ENCODE results near the gene MKX. TPM values are rescaled to one million over a fixed set of nuclear protein-coding genes. Genes with fewer than 3 reads are reported as not detected.

Gene MKX
- total RNA-seq, 1 donor, result 6.5 TPM

DNA sequence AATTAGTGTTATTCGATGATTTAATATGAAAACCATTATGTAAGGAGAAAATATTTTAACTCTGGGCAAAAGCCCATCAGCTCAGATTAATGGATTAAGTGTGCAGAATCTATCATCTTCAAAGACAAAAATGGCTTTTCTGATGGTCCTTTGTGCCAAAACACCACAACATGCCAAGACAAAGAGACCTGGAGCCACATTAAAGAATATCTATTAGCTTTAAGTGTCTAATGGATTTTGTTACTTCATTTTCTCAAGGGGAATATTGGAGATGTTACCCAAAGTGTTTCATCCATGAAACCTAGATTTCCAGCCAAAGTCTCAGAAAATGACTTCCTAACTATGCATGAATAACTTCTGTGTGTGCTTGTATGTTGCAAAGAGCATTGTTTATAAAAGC, 57.3 kb downstream of the MKX start:
- Histone ChIP-seq H3K4me3 (ENCODE audit: insufficient read depth, low read length) (no peak overlapping the region), H3K4me1 (ENCODE audit: insufficient read depth, low read length) (peaks cover 9% of the 10 kb centered on the region), H3K79me2 (ENCODE audit: insufficient read depth, low read length) (no peaks in the 10 kb centered on the region), H2AFZ (ENCODE audit: low read length) (no peak overlapping the region), H3K9me3 (ENCODE audit: low read depth, low read length) (no peaks in the 10 kb centered on the region), H3K27me3 (ENCODE audit: insufficient read depth, low read length) (no peaks in the 10 kb centered on the region), H3K4me2 (ENCODE audit: insufficient read depth, low read length) (no peak overlapping the region), H3K36me3 (ENCODE audit: insufficient read depth, low read length) (no peaks in the 10 kb centered on the region), H3K27ac (ENCODE audit: low read depth, low read length) (no peak overlapping the region), H4K20me1 (ENCODE audit: insufficient read depth, low read length) (no peaks in the 10 kb centered on the region)
- no peak for DNase-seq (ENCODE audit: insufficient read length, low spot score, missing footprints)
- TF ChIP-seq, protein P1, sequence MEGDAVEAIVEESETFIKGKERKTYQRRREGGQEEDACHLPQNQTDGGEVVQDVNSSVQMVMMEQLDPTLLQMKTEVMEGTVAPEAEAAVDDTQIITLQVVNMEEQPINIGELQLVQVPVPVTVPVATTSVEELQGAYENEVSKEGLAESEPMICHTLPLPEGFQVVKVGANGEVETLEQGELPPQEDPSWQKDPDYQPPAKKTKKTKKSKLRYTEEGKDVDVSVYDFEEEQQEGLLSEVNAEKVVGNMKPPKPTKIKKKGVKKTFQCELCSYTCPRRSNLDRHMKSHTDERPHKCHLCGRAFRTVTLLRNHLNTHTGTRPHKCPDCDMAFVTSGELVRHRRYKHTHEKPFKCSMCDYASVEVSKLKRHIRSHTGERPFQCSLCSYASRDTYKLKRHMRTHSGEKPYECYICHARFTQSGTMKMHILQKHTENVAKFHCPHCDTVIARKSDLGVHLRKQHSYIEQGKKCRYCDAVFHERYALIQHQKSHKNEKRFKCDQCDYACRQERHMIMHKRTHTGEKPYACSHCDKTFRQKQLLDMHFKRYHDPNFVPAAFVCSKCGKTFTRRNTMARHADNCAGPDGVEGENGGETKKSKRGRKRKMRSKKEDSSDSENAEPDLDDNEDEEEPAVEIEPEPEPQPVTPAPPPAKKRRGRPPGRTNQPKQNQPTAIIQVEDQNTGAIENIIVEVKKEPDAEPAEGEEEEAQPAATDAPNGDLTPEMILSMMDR (IDR thresholded peaks at IDR 0.05; ENCODE audit: extremely low read depth, low read depth, low read length), result no peak

GRCh38 chr10:27687743-27688142, 57.9 kb downstream of the MKX start:
- DNase-seq (ENCODE audit: insufficient read length, low spot score, missing footprints), result no peak
- no peaks in the 10 kb centered on the region for H3K79me2 ChIP-seq (ENCODE audit: insufficient read depth, low read length)
- H4K20me1 ChIP-seq (ENCODE audit: insufficient read depth, low read length), result no peaks in the 10 kb centered on the region
- H3K27ac ChIP-seq (ENCODE audit: low read depth, low read length), result no peak overlapping the region
- H3K27me3 ChIP-seq (ENCODE audit: insufficient read depth, low read length), result no peaks in the 10 kb centered on the region
- peaks cover 9% of the 10 kb centered on the region for H3K4me1 ChIP-seq (ENCODE audit: insufficient read depth, low read length)
- H3K4me3 ChIP-seq (ENCODE audit: insufficient read depth, low read length), result peak overlapping the region; percentile 18
- H3K9me3 ChIP-seq (ENCODE audit: low read depth, low read length), result no peaks in the 10 kb centered on the region
- TF ChIP-seq, protein P1 (IDR thresholded peaks at IDR 0.05; ENCODE audit: extremely low read depth, low read depth, low read length), result no peak
- H3K4me2 ChIP-seq (ENCODE audit: insufficient read depth, low read length), result peak overlapping the region; percentile 59
- no peaks in the 10 kb centered on the region for H3K36me3 ChIP-seq (ENCODE audit: insufficient read depth, low read length)
- peak overlapping the region; percentile 61 for H2AFZ ChIP-seq (ENCODE audit: low read length)

DNA sequence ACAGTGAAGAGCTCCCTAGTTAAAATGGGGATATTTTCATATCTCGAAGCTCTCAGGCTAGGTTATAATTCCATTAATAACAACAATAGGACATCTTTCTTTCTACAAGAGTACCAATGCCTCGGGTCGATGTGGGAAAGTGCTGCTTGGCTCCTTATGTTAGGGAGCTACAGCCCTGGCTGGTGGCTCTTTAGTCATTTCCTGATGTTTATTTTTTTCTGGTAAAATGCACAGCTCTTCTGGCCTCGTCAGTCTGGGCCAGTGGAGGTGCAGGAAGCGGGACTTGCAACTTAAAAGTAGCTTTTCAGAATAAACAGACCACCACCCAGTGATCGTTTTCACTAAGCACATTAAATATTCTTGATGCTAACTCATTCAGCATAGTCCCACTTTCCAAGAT, 58.3 kb downstream of the MKX start:
- Histone ChIP-seq H3K36me3 (ENCODE audit: insufficient read depth, low read length) (no peaks in the 10 kb centered on the region), H3K27ac (ENCODE audit: low read depth, low read length) (no peak overlapping the region), H3K9me3 (ENCODE audit: low read depth, low read length) (no peaks in the 10 kb centered on the region), H2AFZ (ENCODE audit: low read length) (peak overlapping the region; percentile 61), H3K4me3 (ENCODE audit: insufficient read depth, low read length) (peak overlapping the region; percentile 18), H3K27me3 (ENCODE audit: insufficient read depth, low read length) (no peaks in the 10 kb centered on the region), H3K79me2 (ENCODE audit: insufficient read depth, low read length) (no peaks in the 10 kb centered on the region), H4K20me1 (ENCODE audit: insufficient read depth, low read length) (no peaks in the 10 kb centered on the region), H3K4me1 (ENCODE audit: insufficient read depth, low read length) (peaks cover 9% of the 10 kb centered on the region), H3K4me2 (ENCODE audit: insufficient read depth, low read length) (peak overlapping the region; percentile 59)
- TF ChIP-seq, protein P1 (IDR thresholded peaks at IDR 0.05; ENCODE audit: extremely low read depth, low read depth, low read length), result no peak
- DNase-seq (ENCODE audit: insufficient read length, low spot score, missing footprints), result no peak

- Histone ChIP-seq H3K9me3 (ENCODE audit: low read depth, low read length) (no peaks in the 10 kb centered on the region), H3K4me2 (ENCODE audit: insufficient read depth, low read length) (no peak overlapping the region), H3K27ac (ENCODE audit: low read depth, low read length) (no peak overlapping the region), H3K4me1 (ENCODE audit: insufficient read depth, low read length) (peaks cover 9% of the 10 kb centered on the region), H3K79me2 (ENCODE audit: insufficient read depth, low read length) (no peaks in the 10 kb centered on the region), H3K36me3 (ENCODE audit: insufficient read depth, low read length) (no peaks in the 10 kb centered on the region), H2AFZ (ENCODE audit: low read length) (no peak overlapping the region), H3K27me3 (ENCODE audit: insufficient read depth, low read length) (no peaks in the 10 kb centered on the region), H4K20me1 (ENCODE audit: insufficient read depth, low read length) (no peaks in the 10 kb centered on the region), H3K4me3 (ENCODE audit: insufficient read depth, low read length) (no peak overlapping the region)
- TF ChIP-seq, protein P1 (IDR thresholded peaks at IDR 0.05; ENCODE audit: extremely low read depth, low read depth, low read length), result no peak
- no peak for DNase-seq (ENCODE audit: insufficient read length, low spot score, missing footprints)
Observed at GRCh38 chr10:27685681-27686080, 59.9 kb downstream of the MKX start.
